ENCODE measurements around the gene CTRB1.
"Not testable (repeated sequence)": the region's sequence is repeated elsewhere in the genome, so short reads cannot be mapped to it uniquely, and the experiment has no call there.

The CTRB1 gene

DNA sequence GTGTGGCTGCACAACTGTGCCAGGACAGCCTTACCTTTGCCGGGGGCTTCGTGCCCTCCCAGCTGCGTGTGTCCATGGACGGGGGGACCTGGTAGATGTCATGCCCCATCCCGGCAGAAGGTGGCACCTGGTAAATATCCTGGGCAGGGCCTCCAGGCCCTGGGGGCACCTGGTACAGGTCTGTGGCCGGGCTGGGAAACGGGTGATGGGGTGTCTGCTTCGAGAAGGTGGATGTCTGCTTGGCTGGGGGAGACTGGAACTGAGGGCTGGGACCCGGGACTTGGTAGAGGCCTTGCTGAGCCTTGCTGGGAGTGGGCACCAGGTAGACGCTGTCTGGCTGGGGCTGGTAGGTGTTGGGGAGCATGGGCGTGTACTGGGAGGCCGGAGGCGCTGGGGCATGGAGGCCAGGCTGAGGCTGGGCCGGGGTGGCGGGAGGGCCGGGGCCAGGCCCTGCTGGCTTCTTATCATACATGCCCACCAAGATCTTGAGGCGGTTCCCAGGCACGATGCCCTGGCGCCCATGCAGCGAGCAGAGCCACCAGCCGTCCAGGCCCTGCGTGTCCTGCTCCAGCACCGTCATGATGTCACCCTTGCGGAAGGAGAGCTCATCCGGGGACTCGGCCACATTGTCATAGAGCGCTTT, 23.8 kb downstream of the CTRB1 start:
- DNase-seq, result not testable (repeated sequence)

GRCh38 chr16:75243667-75244224, 25.0 kb downstream of the CTRB1 start:
- no peak for DNase-seq

DNA sequence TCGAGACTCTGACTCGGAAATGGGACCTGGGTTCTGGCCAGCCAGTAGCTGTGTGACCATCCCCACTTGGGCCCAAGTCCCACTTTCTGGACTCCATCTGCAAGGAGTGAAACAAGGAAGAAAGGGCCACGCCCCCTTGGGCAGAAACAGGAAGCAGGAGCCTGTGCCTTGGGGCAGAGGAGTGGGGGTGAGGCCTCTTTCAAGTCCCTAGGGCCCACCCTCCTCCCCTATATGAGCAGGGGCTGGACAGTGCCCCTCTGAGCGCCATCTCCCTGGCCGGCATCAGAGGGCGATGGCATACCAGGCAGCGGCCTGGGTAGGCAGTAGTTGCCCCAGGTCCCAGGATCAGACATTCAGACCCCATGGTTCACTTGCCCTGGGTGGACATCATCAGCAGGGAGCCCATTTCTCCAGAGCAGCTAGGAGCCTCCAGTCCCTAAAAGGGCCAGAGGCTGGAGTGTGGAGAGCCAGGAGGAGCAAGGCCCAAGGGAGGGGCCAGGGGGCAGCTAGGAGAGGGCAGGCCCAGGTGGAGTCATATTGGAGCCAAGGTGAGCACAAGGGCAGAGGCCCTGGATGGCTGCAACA, 25.5 kb downstream of the CTRB1 start:
- no peak for DNase-seq

- DNase-seq, result no peak
Measured at GRCh38 chr16:75244844-75245758, 26.3 kb downstream of the CTRB1 start.

GRCh38 chr16:75246504-75247205, 27.9 kb downstream of the CTRB1 start:
- no peak for DNase-seq

GRCh38 chr16:75247249-75247648, 28.5 kb downstream of the CTRB1 start:
- DNase-seq, result no peak

DNA sequence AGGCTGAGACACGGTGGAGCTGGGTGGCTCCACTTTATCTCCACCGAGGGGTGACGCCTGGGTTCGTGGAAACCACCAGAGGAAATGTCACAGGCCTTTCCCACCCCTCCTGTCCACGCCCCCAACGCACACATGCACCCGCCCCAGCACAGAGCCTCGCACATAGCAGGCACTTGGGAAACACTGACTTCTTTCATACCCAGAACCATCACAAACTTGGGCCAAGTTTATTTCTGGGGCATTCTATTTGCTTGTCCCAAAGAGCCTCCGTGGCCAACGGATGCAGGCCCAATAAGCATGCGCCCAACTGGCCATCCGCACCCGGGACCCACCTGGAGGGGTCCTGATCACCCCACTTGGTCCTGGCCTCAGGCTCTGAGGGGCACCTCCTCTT, 29.4 kb downstream of the CTRB1 start:
- DNase-seq, result no peak

GRCh38 chr16:75248536-75249380, 30.0 kb downstream of the CTRB1 start:
- no peak for DNase-seq

- DNase-seq, result no peak
Measured at GRCh38 chr16:75249441-75249840, 30.7 kb downstream of the CTRB1 start.

GRCh38 chr16:75250089-75250808, 31.5 kb downstream of the CTRB1 start:
- no peak for DNase-seq

GRCh38 chr16:75250809-75251279, 32.1 kb downstream of the CTRB1 start:
- DNase-seq, result no peak

GRCh38 chr16:75251280-75252048, 32.7 kb downstream of the CTRB1 start, which contains the start of gene BCAR1:
Gene BCAR1 (minus strand): TSS chr16:75251624. CDS start chr16:75251482, 142 bp downstream.
- DNase-seq, result no peak

GRCh38 chr16:75252049-75252864, 33.5 kb downstream of the CTRB1 start:
- no peak for DNase-seq

DNA sequence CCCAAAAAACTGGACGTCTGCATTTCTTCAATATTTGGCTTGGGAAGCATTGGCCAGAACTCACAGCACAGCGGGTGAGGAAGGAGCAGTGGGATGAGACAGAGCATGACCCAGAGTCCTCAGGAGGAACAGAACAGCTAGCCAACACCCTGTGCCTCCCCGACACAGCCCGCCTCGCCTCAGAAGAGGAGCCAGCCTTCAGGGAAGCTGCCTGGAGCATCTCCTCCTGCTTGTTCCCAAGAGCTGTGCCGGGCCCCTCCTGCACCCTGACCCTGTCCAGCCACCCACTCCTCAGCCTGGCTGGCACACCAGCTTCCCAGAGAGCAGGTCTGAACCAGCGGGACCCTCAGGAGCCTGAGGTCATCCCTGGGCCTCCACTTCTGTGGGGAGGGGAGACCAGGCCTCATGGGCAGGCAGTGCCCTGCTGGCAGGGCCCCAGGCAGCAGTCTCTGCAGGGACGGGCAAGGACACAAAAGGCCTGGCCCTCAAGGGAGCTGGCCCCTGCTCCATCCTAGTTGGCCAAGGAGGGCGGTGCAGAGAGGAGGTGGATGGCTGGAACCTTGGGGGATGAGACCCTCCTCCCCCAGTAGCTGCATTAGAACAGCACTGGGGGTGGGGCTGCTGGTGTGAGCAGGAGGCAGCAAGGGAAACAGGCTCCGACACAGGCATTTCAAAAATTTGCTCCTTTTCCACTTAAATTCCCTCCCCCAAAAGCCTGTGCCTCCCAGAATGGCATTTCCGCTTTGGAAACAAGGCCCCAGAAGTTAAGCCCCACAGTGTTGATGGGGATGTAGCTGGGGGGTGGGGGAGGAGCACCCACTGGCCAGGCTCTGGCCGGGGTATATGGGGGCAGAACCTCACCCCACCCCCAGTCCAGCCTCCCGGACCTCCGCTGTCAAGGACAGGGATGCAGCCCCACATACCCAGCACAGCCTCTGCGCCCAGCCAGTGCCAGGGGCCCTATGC, 34.4 kb downstream of the CTRB1 start:
- no peak for DNase-seq

- DNase-seq, result no peak
Measured at GRCh38 chr16:75254359-75254837, 35.6 kb downstream of the CTRB1 start.

DNA sequence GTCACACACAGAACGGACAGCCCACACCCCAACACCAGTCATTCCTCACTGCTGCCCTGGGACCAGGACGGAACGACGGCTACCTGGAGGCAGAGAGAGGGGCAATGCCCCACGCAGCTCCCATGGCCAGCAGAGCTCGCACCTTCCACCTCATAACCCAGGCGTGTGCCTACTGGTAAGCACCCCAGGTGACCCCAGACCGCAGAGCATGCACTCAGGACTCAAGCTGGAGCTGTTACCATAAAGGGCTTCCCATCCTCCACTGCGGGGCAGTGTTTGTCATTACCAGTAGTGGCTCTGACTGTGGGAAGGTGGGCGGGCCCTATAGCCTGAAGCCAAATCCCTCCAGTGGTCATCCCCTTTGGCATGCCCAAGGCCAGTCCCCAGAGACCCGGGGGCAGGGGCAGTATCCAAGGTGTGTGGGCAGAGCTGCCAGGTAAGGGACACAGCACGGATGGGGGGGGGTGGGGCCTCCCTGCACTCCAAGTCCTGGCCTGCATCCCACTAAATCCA, 37.3 kb downstream of the CTRB1 start:
- no peak for DNase-seq

GRCh38 chr16:75256696-75257343, 38.0 kb downstream of the CTRB1 start:
- DNase-seq, result no peak

All from activated effector memory CD4-positive, alpha-beta T cell treated with anti-CD3 and anti-CD28 coated beads, Interleukin-2, amount 50 U/mL, for 16 hours (primary cell).